Activated CD4-positive, alpha-beta T cell treated with anti-CD3 and anti-CD28 coated beads, Interleukin-2, Interleukin-4, amounts not matched to agents 100 ng/mL and 50 ng/mL, durations not matched to agents 16 hours and 8 hours (primary cell): ENCODE data around the gene TRPC4AP.

ENCODE experiments used
- DNase-seq: peaks from one replicate; pipeline ENCODE4 v3.0.0-alpha.2; 2020; ENCODE audit warnings: low spot score

TRPC4AP gene

GRCh38 chr20:35013421-35014411 lies 78.9 kb downstream of the TRPC4AP start:
- no peak for DNase-seq

DNA sequence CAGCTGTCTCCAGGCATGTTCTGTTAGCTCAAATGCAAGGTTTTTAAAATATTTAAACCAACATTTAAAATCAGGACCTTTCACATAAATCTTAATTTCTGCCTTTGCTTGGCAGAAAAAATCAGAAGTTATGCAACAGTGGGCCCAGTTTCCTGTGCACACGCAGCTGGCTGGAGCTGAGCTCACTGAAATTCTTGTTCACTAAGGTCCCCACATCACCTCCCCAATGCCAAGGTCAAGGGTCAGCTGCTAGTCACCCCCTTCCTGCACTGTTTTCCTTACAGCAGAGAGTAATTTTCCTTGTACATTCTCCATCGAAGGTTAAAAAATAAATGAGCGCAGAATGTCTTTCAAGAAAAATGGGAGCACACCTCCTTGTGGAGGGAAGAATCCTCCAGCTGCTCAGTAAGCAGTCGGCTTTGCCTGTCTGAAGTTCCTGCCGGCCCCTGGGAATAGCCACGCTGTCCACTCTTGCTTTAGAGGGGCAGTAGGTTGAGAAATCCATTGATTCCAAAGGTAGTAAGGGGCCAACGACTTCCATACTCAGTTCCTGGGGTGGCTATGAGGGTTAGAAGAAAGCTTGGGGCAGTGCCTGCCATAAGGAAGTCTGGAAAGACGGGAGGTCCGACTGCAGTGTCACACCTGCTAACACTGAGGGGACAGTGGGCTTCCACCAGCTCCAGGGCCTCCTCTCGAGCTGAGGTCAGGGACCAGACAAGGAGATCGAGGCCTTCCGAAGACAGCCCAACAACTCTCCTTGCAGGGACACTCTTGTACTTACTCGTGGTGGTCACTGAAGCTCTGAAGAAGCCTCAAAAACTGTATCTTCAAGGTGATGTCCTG lies 80.2 kb downstream of the TRPC4AP start:
- no peak for DNase-seq

GRCh38 chr20:35011589-35012226 lies 80.9 kb downstream of the TRPC4AP start:
- DNase-seq: no peak

DNA sequence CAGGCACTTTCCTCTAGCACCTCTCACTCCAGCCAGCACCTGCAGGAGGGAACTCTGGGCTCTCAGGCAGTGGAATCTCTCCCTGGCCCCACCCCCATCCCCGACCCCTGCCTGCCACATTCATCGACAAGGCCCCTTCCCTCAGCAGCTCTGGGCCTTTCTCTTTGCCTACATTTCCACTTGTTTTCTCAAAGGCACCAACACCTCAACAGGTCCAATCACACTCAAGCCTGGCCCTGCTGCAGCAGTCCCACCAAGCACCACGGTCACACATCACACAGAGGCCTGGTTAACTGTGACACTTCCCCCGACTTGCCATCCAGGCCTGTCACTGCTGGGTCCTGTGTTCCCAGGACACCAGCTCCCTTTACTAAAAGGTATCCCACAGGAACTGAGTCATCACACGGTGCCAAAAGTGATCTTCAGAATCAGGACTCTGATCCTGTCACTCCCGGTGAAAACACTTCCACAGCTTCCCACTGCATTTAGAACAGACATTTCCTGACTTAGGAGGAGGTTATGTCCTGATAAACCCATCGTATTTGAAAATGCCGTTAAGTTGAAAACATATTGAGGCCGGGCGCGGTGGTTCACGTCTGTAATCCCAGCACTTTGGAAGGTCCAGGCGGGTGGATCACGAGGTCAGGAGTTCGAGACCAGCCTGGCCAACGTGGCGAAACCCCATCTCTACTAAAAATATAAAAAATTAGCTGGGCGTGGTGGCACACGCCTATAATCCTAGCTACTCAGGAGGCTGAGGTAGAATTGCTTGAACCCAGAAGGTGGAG lies 82.0 kb downstream of the TRPC4AP start:
- DNase-seq: no peak

DNA sequence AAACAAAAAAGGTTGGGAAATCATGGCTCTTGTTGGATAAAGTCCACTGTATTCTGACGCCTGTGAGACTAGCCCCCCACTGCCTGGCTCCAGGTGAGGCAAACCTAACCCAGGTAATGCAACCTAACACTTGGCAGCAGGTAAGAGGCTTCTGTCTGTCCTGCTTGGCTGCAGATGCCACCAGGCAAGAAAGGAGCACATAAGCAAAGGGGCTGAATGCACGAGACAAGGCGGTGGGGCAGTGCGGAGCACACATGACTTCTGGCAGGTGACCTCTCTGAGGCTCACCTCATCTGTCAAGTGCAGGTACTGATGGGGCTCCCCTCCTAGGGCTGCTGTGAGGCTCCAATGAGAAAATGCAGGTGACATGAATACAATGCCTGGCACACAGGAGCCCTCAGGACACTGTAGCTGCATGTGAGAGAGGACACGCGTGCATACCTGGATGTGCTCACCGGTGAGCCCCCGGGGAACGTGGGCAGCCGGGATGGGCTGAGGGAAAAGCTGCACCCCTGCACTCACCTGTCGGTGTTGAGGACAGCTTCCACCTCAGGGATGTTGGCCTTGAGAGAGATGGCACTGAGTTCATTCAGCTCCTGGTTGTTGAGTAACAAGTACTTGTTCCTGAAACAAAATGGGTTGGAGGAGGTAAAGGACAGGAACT lies 82.8 kb downstream of the TRPC4AP start:
- no peak for DNase-seq

DNA sequence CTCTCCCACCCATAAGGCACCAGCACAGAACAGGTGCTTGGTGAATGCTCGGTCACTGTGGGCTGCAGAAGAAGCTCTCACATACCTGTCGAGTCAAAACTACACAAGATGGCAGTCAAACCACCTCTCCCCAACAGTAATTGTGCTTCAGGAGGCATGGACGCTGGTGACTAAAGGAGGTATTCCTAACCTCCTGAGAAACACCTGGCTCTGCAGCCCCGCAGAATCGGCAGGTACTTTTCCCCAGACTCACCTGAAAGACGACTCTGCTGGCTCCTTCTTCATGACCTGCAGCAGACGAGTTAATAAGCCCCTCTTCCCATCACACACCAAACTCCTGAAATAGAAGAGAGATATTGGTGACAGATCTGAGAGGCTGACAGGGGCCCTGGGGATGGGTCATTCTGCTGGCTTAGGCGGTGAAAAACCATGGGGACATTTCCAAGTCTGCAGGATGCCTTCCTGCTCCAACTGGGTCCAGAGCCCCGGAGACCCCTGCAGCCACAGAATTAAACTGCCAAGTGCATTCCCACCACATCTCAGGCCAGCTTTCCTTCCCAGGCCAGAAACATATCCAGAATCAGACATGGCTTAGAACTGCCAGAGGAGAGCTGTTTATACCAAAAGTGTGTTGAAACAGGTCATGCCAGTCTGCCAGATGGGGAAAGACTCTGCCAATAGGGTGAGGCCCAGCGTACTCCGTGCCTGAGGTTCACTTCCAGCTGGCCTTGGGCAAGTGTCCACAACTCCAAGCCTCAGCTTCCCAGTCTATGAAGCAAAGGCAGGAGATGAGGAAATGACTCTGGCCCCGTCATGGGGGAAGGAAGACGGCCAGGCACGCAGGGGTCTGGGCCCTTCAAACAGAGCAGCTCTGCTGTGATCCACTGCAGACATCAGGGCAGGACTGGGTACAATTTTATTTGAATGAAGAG lies 83.9 kb downstream of the TRPC4AP start:
- DNase-seq: no peak

DNA sequence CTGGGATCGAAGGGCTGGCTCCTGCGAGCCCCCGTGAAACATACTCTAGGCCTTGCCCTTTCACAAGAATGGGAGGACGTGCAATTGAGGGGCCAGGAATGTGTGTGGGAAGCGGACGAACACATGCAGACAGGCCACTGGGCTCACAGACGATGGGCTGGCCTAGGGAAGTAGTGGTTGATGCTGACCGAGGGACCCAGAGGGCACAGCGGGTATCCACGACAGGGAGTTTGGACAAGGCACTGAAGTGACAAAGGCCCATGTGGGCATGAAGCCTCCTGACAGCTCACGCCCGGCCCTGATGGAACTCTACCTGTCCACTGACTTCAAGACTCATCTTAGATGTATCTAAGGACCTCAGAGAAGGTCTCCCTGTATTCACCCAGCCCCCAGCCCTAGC lies 84.7 kb downstream of the TRPC4AP start:
- DNase-seq: no peak

- DNase-seq: no peak
Observed at GRCh38 chr20:35007413-35007812, 85.2 kb downstream of the TRPC4AP start.

DNA sequence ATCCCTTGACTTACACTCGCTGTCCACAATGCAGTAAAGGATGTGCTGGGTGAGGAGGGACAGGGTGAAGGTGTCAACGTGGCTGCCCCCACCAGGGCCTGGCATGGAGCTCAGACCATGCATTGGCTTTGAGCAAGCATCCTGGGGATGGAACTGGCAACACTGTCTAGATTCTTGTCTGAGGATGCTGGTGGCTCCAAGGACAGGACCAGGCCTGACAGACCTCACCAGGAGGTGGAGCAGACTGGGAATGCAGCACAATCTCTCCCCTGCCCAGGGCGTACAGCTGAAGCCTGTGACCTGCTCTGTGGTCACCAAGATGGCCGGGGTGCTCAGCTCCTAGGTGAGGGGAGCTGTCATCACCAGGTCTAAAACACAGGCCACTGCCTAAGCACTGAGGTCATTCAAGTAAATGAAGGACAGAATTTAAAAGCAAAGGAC lies 86.1 kb downstream of the TRPC4AP start:
- no peak for DNase-seq

DNA sequence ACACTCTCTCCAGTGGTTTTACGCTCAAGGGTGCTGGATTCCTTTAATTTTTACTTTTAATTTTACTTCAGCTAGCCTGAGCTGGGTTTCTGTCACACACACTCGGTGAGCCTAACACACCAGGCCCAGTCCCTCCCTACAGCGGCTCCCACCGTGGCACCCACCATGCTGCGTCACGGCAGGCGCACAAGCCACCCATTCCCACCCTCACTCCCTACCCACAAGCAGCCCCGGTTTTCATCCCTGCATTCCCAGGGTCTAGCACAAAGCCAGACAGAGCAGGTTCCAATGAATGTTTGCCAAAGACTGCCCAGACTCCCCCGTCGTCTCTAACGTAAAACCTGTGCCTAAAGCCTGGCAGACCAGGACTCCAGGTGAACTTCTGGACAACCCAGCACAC lies 86.6 kb downstream of the TRPC4AP start:
- DNase-seq: no peak

- DNase-seq: no peak
Observed at GRCh38 chr20:35005463-35005961, 87.1 kb downstream of the TRPC4AP start.

GRCh38 chr20:35004749-35005462 lies 87.7 kb downstream of the TRPC4AP start:
- no peak for DNase-seq

DNA sequence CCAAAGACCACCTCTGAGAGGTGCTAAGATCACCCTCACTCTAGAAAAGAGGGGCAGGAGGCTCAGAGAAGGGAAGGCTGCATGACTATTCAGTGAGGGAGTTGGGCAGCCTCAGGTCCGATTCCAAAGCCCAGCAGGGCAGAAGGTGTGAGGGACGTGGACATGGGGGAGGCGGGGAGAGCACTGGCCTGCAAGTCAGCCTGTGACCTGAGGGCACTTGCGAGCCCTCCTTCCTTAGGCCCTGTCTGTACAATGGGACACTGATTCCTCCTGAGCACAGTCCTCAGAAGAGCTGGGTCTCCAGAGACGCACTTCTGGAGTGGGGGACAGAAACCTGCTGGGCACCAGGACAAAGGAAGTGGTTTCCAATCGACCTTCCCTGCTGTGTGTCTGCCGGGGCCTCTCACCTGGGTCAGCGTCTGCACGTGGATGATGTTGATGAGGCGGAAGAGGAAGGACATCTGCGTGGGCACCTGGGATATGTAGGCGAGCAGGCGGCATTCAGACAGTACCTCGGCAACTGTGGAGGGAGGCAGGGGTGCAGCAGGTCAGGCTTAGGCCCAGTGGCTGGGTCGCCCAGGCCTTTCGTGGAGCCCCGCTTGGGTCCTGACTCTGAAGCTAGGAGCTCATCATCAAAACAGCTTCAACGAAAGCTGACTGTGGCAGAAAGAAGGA lies 88.4 kb downstream of the TRPC4AP start:
- DNase-seq: no peak

DNA sequence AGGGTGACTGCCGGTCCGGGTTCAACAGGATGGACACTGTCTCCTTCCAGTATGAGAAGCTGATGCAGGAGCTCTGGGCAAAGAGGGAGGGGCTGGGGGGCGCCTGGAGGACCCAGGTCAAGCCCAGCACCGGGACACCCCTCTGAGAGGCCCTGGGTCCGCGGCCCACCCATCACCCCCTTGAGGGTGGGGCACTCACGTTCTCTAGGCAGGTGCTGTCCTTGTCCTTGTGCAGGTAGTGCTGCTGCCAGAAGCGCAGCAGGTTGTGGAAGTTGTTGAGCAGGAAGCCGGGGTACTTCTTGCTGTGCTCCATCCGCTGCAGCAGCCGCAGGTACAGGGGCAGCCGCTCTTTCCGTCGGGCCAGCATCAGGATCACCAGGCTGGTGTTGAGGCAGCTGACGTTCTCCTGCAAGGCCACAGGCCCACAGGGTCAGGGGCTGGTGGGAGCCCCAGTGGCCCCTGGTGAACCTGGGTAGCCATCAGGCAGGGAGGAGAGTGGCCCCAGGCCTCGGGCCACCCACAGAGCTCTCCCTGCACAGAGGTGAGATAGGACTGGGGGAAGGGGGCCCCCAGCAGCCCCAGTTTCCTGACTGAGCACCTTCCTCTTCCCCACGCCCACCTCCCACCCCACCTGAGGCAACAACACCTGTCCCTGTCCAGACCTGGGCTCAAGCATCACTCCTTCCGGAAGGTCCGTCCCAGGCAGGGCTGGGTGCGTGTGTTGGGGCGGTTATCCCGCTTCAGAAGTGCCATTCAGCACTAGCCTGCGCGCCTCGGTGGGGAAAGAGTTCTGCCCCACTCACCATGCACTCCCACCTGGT lies 89.2 kb downstream of the TRPC4AP start:
- DNase-seq: no peak

- DNase-seq: no peak
Observed at GRCh38 chr20:35002426-35003210, 90.0 kb downstream of the TRPC4AP start.

GRCh38 chr20:35001596-35002362 lies 90.8 kb downstream of the TRPC4AP start:
- DNase-seq: no peak
